Erythroblast (primary cell): Measurements from ENCODE around the gene RAB41.

Source experiments
- DNase-seq, 2 experiments: peaks; one replicate each; lab custom pipeline; 2025; lab: John Stamatoyannopoulos, UW
- GATA1 ChIP-seq: IDR thresholded peaks from 2 replicates; pipeline ENCODE4 v1.6.1; 2011; ENCODE audit warnings: low read depth, mild to moderate bottlenecking, control low read depth, low read length, moderate library complexity
- POLR2A ChIP-seq: IDR thresholded peaks from 2 replicates; pipeline ENCODE4 v1.6.1; 2011; ENCODE audit warnings: mild to moderate bottlenecking, low read length

Gene RAB41

DNA sequence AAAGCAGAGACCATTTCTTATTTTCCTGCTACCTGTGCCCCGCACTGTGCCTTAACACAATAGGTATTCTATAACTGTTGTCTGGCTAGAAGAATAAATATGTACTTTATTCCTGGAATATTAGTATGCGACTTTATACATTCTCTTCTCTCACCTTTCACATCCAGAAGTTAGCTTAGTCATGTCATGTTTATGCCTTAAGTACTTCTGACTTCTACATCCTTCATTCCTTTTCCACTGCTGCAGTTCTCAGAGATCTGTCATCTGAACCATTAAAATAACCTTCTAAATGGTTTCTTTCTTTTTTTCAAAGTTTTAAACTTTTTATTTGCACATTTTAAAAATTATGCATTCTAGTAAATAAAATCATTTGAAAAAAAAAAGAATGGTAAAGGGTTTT is 42.4 kb downstream of the RAB41 start:
- no peak for TF ChIP-seq POLR2A
- TF ChIP-seq GATA1, result no peak
- no peak for DNase-seq

- DNase-seq, result no peak
- TF ChIP-seq POLR2A, result no peak
- TF ChIP-seq GATA1, result no peak
These were observed 49.2 kb downstream of the RAB41 start for GRCh38 chrX:70331161-70331560.

DNA sequence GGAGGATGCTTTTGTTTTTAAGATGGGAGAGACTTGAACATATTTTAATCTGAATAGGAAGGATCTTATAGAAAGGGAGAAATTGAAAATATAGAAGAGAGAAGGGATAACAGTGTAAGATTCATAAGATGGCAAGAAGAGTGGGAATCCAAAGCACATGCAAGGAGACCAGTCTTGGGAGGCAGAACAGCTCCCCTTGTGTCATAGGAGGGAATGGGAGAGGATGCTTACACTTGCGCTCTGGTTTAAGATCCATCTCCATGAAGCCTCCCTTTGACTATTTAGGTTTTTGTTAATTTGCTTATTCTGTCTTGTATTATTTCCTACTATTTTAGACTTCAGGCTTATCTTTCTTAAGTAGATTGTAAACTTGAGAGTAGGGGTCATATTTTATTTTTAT is 50.6 kb downstream of the RAB41 start:
- no peak for TF ChIP-seq GATA1
- no peak for TF ChIP-seq POLR2A
- peak in 1 of 2 experiments; percentile 0 for DNase-seq
